ENCODE measurements around the gene DEPDC7. TPM values are rescaled to one million over a fixed set of nuclear protein-coding genes. Genes with fewer than 3 reads are reported as not detected.
"Not testable (repeated sequence)": the region's sequence is repeated elsewhere in the genome, so short reads cannot be mapped to it uniquely, and the experiment has no call there.

Gene DEPDC7
- total RNA-seq, 2 donors from 2014 or later, result 0.47 to 5.5 TPM

DNA sequence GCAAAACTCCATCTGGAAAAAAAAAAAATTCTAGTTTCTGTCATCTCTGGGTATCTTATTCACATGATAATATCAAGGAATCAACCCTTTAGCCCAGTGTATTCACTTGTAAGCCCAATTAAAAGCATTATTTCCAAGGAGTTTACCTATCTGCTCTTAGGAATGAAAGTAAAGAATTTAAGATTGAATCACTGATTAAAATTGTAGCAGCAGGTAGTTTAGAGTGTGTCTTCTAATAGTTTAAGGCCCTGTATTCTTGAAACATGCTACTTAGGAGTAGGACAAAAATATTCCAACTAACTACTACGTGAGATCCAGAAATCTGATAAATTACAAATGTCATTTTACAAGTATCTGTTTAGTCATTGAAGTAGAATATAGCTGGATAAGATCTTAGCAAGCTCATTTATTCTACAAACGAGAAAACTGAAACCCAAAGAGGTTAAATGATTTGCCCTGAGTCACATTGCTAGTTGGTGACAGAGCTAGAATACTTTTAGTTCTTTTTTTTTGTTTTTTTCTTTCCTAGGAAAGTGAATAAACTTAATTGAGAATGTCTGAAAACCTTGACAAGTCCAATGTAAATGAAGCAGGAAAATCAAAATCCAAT lies 27.6 kb downstream of the DEPDC7 start:
- Mint-ChIP-seq H3K36me3 (peaks cover 4 to 15% of the 10 kb centered on the region in 2 donors), H3K27ac (no peak overlapping the region), H3K9me3 (no peaks in the 10 kb centered on the region)
- ATAC-seq (peak in 1 of 2 donors; percentile 18), DNase-seq (ENCODE audit: low spot score in 2 of 2) (no peak)

GRCh38 chr11:33044285-33044756 lies 28.6 kb downstream of the DEPDC7 start:
- H3K9me3 Mint-ChIP-seq, result no peaks in the 10 kb centered on the region
- DNase-seq (ENCODE audit: low spot score in 2 of 2) (no peak), ATAC-seq (no peak)
- H3K36me3 Mint-ChIP-seq, result peaks cover 8 to 9% of the 10 kb centered on the region in 2 donors
- no peak overlapping the region for H3K27ac Mint-ChIP-seq

GRCh38 chr11:33045551-33046255 lies 30.0 kb downstream of the DEPDC7 start:
- no peak for ATAC-seq
- no peak for DNase-seq (ENCODE audit: low spot score in 2 of 2)
- Mint-ChIP-seq H3K36me3 (peaks cover 8% of the 10 kb centered on the region in 2 donors), H3K9me3 (no peaks in the 10 kb centered on the region), H3K27ac (no peak overlapping the region)

DNA sequence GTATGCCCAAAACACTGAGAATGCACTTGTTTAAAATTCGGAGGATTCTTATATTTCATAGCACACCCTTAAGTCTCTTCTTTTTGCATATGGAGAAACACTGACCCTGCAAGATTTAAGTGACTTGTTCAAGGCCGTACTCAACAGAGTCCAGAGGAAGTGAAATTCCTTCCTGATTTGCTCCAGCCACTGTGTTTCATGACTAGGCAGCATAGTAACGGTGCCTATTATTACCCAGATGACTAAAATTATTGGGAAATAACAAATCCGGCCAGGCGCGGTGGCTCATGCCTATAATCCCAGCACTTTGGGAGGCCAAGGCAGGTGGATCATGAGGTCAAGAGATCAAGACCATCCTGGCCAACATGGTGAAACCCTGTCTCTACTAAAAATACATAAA lies 33.0 kb downstream of the DEPDC7 start:
- not testable (repeated sequence) for ATAC-seq

DNA sequence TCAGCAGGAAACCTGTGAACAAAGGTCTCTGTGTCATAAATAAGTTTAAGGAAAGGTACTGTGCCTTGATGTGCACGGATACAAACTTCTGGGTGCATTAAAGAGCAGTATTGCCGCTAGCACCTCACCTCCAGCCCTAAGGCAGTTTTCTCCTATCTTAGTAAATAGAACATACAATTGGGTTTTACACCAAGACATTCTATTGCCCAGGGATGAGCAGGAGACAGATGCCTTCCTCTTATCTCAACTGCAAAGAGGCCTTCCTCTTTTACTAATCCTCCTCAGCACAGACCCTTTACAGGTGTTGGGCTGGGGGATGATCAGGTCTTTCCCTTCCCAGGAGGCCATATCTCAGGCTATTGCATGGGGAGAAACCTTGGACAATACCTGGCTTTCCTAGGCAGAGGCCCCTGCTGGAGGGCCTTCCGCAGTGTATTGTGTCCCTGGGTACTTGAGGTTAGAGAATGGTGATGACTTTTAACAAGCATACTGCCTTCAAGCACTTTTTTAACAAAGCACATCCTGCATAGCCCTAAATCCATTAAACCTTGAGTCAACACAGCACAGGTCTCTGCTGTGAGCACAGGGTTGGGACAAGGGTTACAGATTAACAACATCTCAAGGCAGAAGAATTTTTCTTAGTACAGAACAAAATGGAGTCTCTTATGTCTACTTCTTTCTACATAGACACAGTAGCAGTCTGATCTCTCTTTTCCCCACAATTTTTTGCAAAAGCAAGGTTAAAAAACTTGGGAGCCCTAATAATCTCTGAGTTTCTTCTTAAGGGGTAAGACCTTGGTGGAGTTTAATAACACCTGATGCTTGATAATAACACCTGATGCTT lies 34.1 kb downstream of the DEPDC7 start:
- DNase-seq (ENCODE audit: low spot score in 2 of 2); H3K36me3 Mint-ChIP-seq; H3K9me3 Mint-ChIP-seq; ATAC-seq; H3K27ac Mint-ChIP-seq: not testable (repeated sequence)

More for the DNA sequence above, 33.0 kb downstream of the DEPDC7 start:
- H3K27ac Mint-ChIP-seq; DNase-seq (ENCODE audit: low spot score in 2 of 2); H3K9me3 Mint-ChIP-seq; H3K36me3 Mint-ChIP-seq: not testable (repeated sequence)

- ATAC-seq, result no peak
- DNase-seq (ENCODE audit: low spot score in 2 of 2), result no peak
- no peak overlapping the region for H3K27ac Mint-ChIP-seq
- no peaks in the 10 kb centered on the region for H3K9me3 Mint-ChIP-seq
- peaks cover 4 to 8% of the 10 kb centered on the region in 2 donors for H3K36me3 Mint-ChIP-seq
These were observed 36.6 kb downstream of the DEPDC7 start for GRCh38 chr11:33052231-33052630.

DNA sequence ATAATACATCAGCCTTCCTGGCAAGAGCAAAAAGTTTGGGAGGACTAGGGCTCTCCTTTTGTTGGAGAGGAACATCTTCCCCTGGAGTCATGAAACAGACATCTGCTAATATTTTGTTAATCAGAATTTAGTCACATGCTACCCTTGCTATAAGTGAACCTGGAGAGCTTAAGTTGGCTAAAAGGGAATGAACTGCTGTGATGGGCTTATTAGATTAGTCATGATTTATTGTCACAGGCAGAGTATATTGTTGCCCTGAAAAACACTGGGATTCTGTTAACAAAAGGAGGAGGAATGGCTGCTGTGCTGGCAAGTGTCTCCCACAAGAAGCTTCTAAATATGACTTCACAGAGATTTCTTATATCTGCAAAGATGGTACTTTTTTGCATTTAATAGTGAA lies 39.7 kb downstream of the DEPDC7 start:
- Mint-ChIP-seq H3K9me3 (no peaks in the 10 kb centered on the region), H3K27ac (no peak overlapping the region), H3K36me3 (peaks cover 0 to 9% of the 10 kb centered on the region in 2 donors)
- ATAC-seq (no peak), DNase-seq (ENCODE audit: low spot score in 2 of 2) (no peak)

DNA sequence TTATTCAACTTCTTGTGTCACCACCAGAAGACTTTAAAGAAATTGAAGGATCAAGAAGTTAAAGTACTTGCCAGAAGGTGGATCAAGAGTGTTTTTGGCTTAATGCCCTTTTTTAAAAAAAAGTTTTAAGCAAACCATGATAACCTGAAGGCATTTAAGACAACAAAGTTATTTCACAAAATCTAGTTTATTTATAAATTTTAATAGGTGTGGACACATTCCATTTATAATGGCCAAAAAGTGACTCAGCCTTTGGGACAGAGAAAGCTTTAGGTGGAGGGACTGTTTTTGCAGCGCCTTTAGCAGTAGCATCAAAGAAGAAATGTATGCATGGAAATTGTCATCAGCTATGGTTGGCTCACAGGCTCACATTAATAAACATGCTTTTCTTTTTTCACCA lies 41.6 kb downstream of the DEPDC7 start:
- DNase-seq (ENCODE audit: low spot score in 2 of 2) (no peak), ATAC-seq (no peak)
- H3K9me3 Mint-ChIP-seq, result no peaks in the 10 kb centered on the region
- H3K36me3 Mint-ChIP-seq, result peaks cover 1 to 9% of the 10 kb centered on the region in 2 donors
- no peak overlapping the region for H3K27ac Mint-ChIP-seq

DNA sequence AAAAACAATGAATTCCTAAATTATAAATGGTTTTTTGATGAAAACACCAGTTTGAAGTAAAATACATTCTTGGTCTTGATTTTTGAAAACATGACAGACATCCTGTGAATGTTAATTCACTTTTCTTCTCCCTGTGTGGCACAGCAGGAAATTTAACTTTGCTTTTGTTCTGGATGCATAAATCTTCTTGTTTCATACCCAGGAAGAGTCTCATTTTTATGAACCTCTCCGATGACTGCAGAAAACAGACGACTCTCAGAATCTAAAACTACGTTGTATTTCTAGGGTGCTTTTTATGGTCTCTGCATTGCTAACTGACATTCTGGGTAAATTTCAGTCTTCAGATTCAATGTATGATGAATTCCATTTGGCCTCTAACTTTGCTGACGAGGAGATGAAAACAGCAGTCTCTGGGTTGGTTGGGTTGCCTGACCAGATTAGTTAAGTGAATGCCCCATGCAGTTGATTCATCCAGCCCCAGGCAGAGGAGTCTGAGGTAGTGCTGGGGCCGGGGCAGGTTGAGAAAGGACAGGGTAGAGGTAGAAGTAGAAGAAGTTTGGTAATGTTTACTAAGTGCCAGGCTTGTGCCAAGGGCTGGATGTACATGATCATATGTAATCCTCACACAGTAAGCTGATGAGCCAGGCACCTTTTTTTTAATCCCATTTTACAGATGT lies 43.8 kb downstream of the DEPDC7 start:
- Mint-ChIP-seq H3K9me3 (no peaks in the 10 kb centered on the region), H3K27ac (no peak overlapping the region), H3K36me3 (peaks cover 5 to 9% of the 10 kb centered on the region in 2 donors)
- ATAC-seq, result no peak
- DNase-seq (ENCODE audit: low spot score in 2 of 2), result no peak

GRCh38 chr11:33060271-33060670 lies 44.6 kb downstream of the DEPDC7 start:
- peaks cover 5 to 9% of the 10 kb centered on the region in 2 donors for H3K36me3 Mint-ChIP-seq
- DNase-seq (ENCODE audit: low spot score in 2 of 2) (no peak), ATAC-seq (no peak)
- peak overlapping the region in 1 of 2 donors; percentile 81 for H3K27ac Mint-ChIP-seq
- no peaks in the 10 kb centered on the region for H3K9me3 Mint-ChIP-seq

DNA sequence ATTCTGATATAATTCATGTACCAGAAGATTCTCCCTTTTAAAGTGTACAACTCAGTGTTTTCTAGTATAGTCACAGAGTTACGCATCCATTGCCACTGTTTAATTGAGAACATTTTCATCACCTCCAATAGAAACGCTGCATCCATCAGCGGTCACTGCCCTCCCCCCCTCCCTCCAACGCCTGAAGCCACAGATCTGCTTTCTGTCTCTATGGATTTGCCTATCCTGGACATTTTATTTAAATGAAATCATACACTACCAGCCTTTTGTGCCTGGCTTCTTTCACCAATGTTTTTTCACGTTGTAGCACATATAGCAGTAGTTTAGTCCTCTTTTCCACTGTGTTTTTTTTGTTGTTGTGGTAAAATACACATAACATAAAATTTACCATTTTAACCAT lies 46.5 kb downstream of the DEPDC7 start:
- DNase-seq (ENCODE audit: low spot score in 2 of 2), result no peak
- ATAC-seq, result no peak
- peaks cover 5 to 9% of the 10 kb centered on the region in 2 donors for H3K36me3 Mint-ChIP-seq
- H3K27ac Mint-ChIP-seq, result peak overlapping the region in 1 of 2 donors; percentile 81
- H3K9me3 Mint-ChIP-seq, result no peaks in the 10 kb centered on the region

GRCh38 chr11:33063326-33063881 lies 47.7 kb downstream of the DEPDC7 start:
- Mint-ChIP-seq H3K9me3 (no peaks in the 10 kb centered on the region), H3K36me3 (peaks cover 5 to 9% of the 10 kb centered on the region in 2 donors), H3K27ac (peak overlapping the region in 1 of 2 donors; percentile 81)
- DNase-seq (ENCODE audit: low spot score in 2 of 2), result peak in 1 of 2 donors; percentile 19
- ATAC-seq, result peak; percentile 75 to 85

DNA sequence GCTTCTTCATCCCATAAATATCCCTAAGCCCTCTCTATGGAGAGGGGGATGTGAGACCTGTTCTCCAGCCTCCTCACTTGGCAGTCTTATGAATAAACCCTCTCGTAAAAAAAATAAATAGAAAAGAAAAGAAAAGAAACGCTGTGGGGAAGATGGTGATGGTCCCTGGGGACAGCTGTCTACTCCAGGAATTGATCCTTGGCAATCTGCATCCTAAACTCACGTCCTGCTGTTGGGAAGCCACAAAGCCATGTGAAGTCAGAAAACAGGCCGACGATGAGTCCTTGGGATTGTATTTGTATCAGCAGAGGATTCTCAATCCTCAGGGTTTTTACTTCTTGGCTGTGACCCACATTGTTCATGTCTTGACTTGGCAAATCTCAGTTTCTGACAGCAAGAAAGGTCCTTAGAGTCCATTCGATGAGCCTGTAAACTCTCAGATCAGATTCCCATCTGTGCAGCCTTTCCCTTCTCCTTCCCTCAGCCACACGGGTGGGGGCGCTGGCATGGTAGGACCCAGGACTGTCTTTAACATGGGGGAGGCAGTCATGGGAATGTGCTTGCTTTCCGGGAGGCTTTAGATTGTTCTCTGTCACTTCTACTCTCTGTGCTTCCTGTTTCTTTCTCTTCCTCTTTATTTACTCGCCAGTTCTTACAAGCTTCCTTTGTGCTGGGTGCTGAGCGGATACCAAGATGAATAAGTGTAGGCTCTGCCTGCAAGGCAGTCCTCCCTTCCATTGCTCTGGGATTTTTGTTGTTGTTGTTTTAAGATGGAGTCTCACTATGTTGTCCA lies 48.6 kb downstream of the DEPDC7 start:
- Mint-ChIP-seq H3K36me3 (peaks cover 9 to 10% of the 10 kb centered on the region in 2 donors), H3K27ac (peak overlapping the region; percentile 62 to 81), H3K9me3 (no peaks in the 10 kb centered on the region)
- ATAC-seq (no peak), DNase-seq (ENCODE audit: low spot score in 2 of 2) (no peak)

GRCh38 chr11:33064866-33065265 lies 49.2 kb downstream of the DEPDC7 start:
- no peaks in the 10 kb centered on the region for H3K9me3 Mint-ChIP-seq
- ATAC-seq (no peak), DNase-seq (ENCODE audit: low spot score in 2 of 2) (no peak)
- H3K36me3 Mint-ChIP-seq, result peaks cover 3 to 10% of the 10 kb centered on the region in 2 donors
- peak overlapping the region in 1 of 2 donors; percentile 61 for H3K27ac Mint-ChIP-seq

DNA sequence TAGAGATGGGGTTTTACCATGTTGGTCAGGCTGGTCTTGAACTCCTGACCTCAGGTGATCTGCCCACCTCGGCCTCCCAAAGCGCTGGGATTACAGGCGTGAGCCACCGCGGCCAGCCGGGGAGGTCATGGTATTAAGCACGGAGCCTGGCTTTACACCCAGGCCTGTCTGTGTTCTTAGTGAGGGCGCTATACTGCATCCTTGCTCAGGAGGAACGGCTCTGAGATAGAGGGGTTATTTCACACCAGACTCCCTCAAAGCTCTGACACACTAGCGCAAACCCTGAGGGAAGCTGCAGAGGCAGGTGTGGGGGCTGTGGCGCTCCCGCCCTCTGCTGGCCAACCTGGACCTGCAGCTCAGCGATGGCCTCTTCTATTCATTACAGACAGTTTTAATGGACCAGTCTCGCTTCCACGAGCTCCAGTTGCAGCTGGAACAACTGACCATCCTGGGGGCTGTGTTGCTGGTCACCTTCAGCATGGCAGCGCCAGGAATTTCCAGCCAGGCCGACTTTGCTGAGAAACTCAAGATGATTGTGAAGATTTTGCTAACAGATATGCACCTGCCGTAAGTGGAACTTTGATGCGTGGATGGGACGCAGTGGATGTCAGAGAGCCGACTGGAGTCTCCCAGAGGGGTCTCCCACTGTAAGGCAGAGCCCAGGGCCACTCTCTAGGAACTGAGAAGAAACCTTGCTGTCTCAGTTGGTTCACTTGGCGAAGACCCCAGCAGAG lies 49.9 kb downstream of the DEPDC7 start:
- Mint-ChIP-seq H3K9me3 (no peaks in the 10 kb centered on the region), H3K27ac (no peak overlapping the region), H3K36me3 (peaks cover 0 to 10% of the 10 kb centered on the region in 2 donors)
- DNase-seq (ENCODE audit: low spot score in 2 of 2) (peak; percentile 71 to 73), ATAC-seq (peak; percentile 51 to 62)

Data from activated naive CD4-positive, alpha-beta T cell treated with anti-CD3 and anti-CD28 coated beads, Interleukin-2, amount 50 U/mL, for 72 hours (primary cell).